ENCODE measurements around the gene SNX10. TPM values are rescaled to one million over a fixed set of nuclear protein-coding genes. Genes with fewer than 3 reads are reported as not detected.
A peak's percentile ranks its signal among the peaks of the same experiment; 100 is the strongest.

SNX10 gene
- total RNA-seq, 4 donors from 2014 or later: 0.87 to 5.2 (median 2.0) TPM

DNA sequence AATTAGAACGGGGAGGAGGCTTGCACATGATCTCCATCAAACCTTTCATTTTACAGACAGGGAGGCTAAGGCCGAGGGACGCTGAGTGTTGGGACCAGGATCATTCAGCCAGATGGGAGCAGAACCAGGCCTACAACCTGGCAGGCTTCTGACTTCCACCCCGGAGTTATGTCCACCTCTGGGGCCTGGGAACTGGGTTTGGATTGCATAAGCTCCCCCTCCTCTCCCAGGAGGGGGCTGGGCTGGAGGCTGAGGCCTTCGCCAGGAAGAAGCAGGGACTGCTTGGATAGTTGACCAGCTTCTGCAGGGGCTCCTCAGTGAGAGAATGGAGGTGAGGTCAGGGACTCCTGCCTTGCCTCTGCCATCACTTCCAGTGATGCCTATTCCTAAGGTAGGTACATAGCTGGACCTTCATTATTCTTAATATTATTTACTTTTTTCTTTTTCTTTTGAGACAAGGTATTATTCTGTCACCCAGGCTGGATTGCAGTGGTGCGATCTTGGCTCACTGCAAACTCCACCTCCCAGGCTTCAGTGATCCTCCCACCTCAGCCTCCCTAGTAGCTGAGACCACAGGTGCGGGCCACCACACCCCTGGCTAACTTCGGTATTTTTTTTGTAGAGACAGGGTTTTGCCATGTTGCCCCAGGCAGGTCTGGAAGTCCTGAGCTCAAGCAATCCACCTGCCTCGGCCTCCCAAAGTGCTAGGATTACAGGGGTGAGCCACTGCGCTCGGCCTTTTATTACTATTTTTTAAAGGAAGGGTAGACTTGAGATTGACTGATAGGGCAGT, 1.3 kb downstream of the SNX10 start:
- Histone ChIP-seq H3K27ac (no peak overlapping the region), H3K4me3 (peak overlapping the region; percentile 69), H3K9me3 (no peaks in the 10 kb centered on the region), H3K4me1 (peaks cover 12% of the 10 kb centered on the region), H3K36me3 (no peaks in the 10 kb centered on the region), H3K27me3 (no peaks in the 10 kb centered on the region)
- no peak for DNase-seq (ENCODE audit: low spot score in 2 of 2)
- TF ChIP-seq EP300 (IDR thresholded peaks at IDR 0.05): no peak
- no peak for TF ChIP-seq POLR2AphosphoS5 (IDR thresholded peaks at IDR 0.05)
- TF ChIP-seq CTCF (IDR thresholded peaks at IDR 0.05): no peak
- TF ChIP-seq POLR2A (IDR thresholded peaks at IDR 0.05): no peak
- 85% methylated on average over 11 of the region's 11 CpGs for WGBS

DNA sequence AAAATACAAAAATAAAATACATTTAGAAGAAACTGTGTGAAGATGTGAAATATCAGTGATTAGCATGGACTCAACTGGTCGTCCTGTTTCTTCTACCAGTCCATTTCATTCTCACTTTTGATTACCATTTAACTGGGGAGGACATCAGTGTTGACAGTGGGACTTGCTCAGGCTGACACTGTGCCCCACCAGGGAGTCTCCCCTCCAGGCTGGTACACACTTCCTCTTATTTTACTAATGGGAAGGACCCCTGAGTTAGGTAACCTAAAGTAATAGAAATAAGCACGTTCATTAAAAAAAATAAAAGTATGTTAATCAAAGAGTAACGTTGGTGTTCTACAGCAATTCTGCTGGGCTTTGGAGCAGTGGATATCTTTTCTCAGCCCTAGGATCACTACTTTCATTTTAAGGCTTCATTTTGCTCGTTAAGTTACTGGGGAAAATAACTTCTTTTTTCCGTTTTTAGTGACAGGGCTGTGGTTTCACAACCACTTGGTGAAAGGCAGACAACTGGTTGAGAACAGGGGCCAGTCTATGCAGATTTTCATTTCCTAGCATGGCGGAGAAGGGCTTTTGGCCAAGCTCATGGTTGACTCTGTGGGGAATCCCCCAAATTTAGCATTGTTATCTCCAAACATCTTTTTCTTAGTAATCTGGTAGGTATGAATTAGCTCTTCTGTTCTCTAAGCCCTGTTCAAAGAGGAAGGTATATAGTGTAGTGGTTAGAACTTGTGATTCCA, 2.1 kb downstream of the SNX10 start:
- H3K27me3 ChIP-seq: no peaks in the 10 kb centered on the region
- DNase-seq (ENCODE audit: low spot score in 2 of 2): no peak
- no peak overlapping the region for H3K4me3 ChIP-seq
- WGBS: 76% methylated on average over 6 of the region's 6 CpGs
- TF ChIP-seq CTCF (IDR thresholded peaks at IDR 0.05): no peak
- TF ChIP-seq POLR2AphosphoS5 (IDR thresholded peaks at IDR 0.05): no peak
- TF ChIP-seq EP300 (IDR thresholded peaks at IDR 0.05): no peak
- TF ChIP-seq POLR2A (IDR thresholded peaks at IDR 0.05): no peak
- H3K36me3 ChIP-seq: no peaks in the 10 kb centered on the region
- no peaks in the 10 kb centered on the region for H3K9me3 ChIP-seq
- no peak overlapping the region for H3K27ac ChIP-seq
- H3K4me1 ChIP-seq: peaks cover 12% of the 10 kb centered on the region

- no peaks in the 10 kb centered on the region for H3K27me3 ChIP-seq
- H3K4me3 ChIP-seq: no peak overlapping the region
- H3K36me3 ChIP-seq: no peaks in the 10 kb centered on the region
- no peak for DNase-seq (ENCODE audit: low spot score in 2 of 2)
- no peak overlapping the region for H3K27ac ChIP-seq
- H3K9me3 ChIP-seq: no peaks in the 10 kb centered on the region
- TF ChIP-seq POLR2AphosphoS5 (IDR thresholded peaks at IDR 0.05) (no peak), POLR2A (IDR thresholded peaks at IDR 0.05) (no peak), EP300 (IDR thresholded peaks at IDR 0.05) (no peak), CTCF (IDR thresholded peaks at IDR 0.05) (no peak)
- peaks cover 12% of the 10 kb centered on the region for H3K4me1 ChIP-seq
Measured at GRCh38 chr7:26295015-26295414, 3.4 kb downstream of the SNX10 start.

- no peak overlapping the region for H3K4me3 ChIP-seq
- H3K4me1 ChIP-seq: peaks cover 12% of the 10 kb centered on the region
- H3K27me3 ChIP-seq: no peaks in the 10 kb centered on the region
- DNase-seq (ENCODE audit: low spot score in 2 of 2): no peak
- H3K9me3 ChIP-seq: no peaks in the 10 kb centered on the region
- no peak overlapping the region for H3K27ac ChIP-seq
- H3K36me3 ChIP-seq: no peaks in the 10 kb centered on the region
- TF ChIP-seq POLR2A (IDR thresholded peaks at IDR 0.05) (no peak), EP300 (IDR thresholded peaks at IDR 0.05) (no peak), POLR2AphosphoS5 (IDR thresholded peaks at IDR 0.05) (no peak), CTCF (IDR thresholded peaks at IDR 0.05) (no peak)
- WGBS: 87% methylated on average over 5 of the region's 5 CpGs
Measured at GRCh38 chr7:26295586-26295985, 3.9 kb downstream of the SNX10 start.

DNA sequence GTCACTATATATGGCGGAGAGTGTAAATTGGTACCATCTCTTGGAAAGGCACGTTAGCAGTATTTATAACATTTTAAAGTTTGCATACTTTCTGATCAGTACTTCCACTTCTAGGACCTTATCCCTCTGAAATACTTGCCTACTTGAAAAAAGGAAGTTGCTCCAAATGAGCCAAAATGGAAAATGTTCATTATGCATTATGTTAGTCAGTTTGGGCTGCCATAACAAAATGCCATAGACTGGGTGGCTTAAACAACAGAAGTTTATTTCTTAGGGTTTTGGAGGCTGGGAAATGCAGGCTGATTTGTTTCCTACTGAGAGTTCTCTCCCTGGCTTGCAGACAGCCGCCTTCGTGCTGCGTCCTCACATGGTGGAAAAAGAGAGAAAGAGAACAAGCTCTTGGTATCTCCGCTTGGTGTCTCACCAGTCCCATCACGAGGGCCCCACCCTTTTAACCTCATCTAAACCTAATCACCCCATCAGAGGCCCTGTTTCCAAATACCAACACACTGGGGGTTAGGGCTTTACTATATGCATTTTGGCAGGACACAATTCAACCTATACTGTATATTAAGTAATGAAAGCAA, 6.9 kb downstream of the SNX10 start:
- H3K36me3 ChIP-seq: no peaks in the 10 kb centered on the region
- no peak overlapping the region for H3K4me3 ChIP-seq
- no peak for TF ChIP-seq POLR2AphosphoS5 (IDR thresholded peaks at IDR 0.05)
- no peak for TF ChIP-seq CTCF (IDR thresholded peaks at IDR 0.05)
- no peak for TF ChIP-seq POLR2A (IDR thresholded peaks at IDR 0.05)
- no peak for TF ChIP-seq EP300 (IDR thresholded peaks at IDR 0.05)
- no peaks in the 10 kb centered on the region for H3K9me3 ChIP-seq
- no peak for DNase-seq (ENCODE audit: low spot score in 2 of 2)
- H3K4me1 ChIP-seq: no peaks in the 10 kb centered on the region
- 83% methylated on average over 7 of the region's 7 CpGs for WGBS
- H3K27ac ChIP-seq: no peak overlapping the region
- no peaks in the 10 kb centered on the region for H3K27me3 ChIP-seq

All from suprapubic skin (tissue), 4 donors.